HuH-7 (cell line): Measurements from ENCODE around the gene TRIP6.
"Not testable (repeated sequence)": the region's sequence is repeated elsewhere in the genome, so short reads cannot be mapped to it uniquely, and the experiment has no call there.

Source experiments
- DNase-seq: peaks from one replicate; pipeline ENCODE4 v3.0.0; 2011; ENCODE audit warnings: low spot score

Gene TRIP6

DNA sequence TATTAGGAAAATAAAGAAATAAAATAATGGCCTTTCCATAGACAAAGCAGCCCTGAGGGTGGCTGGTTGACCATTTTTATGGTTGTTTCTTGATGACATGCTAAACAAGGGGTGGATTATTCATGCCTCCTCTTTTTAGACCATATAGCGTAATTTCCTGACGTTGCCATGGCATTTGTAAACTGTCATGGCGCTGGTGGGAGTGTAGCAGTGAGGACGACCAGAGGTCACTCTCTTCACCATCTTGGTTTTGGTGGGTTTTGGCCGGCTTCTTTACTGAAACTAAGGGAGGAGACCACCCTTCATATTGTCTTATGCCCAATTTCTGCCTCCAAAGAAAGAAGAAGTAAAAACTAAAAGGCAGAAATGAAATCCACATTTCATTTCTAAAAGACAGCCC, 52.1 kb downstream of the TRIP6 start:
- not testable (repeated sequence) for DNase-seq

- not testable (repeated sequence) for DNase-seq
These were observed 52.7 kb downstream of the TRIP6 start for GRCh38 chr7:100919779-100920437.

DNA sequence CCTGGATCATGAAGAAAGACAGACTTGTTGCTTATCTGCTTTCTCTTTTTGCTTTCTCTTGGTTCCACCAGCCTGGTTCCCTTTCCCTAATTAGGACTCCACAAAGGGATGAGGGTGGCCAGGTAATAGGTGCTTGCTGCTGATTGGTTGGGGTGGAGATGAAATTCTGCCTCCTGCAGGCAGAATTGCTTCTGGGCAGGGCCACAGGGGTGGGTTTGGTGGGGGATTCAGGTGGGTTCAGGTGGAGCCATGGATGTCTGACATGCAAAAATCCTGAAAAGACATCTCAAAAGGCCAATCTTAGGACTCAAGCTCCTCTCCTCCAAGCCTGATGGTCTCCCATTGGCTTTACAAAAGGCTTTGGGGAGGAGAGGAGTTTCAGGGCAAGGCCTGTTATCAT, 53.9 kb downstream of the TRIP6 start:
- DNase-seq, result no peak
